Vein endothelial cell (primary cell): Measurements from ENCODE around the gene GPR83. TPM values are rescaled to one million over a fixed set of nuclear protein-coding genes. Genes with fewer than 3 reads are reported as not detected.

Experiments
- total RNA-seq: library from RNA; depleted of rRNA; stranded (reverse); fragments of >200 nt; gene quantifications from 2 replicates; pipeline ENCODE4 v1.2.3, GENCODE V29; 2012

The GPR83 gene
- not detected in 2 replicates for total RNA-seq

DNA sequence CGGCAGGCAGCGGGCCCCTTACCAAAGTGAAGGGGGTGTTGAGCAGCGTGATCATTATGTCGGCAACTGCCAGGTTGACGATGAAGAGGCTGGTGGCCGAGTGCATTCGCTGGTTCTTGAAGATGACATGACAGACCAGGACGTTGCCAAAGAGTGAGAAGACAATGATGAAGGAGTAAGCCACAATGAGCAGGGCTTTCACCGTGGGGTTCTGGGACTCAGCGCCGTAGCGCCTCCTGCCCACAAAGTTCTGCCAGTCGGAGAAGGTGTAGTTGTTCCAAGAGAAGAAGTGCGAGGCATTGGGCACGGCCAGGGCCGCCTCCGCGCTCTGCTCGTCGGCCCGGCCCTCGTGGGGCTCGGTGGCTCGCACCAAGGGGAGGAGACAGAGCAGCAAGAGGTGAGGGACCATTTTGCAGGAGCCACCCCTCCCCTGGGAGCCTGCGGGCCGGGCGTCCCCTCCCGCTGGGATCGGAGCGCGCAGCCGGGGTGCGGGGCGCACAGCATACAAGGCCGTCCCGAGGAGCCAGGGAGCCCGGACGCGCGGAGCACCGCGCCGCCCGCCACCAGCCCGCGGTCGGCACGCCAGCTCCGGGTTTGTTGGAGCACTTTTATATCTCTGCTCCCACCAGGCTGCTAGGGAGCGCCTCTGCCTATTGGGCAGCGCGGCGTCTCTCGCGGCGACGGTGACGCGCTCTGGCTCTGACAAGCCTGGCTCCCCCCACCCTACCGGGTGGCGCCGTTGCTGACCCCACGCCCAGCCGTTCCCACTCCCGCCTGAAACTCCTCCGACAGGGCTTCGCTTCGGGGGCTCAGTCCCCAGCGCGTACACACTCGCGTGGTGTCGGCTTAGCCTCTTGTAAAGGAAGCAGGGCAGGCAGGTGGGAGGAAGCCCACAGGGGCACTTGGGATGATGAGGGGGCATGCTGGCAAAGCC, at the start of gene GPR83:
TSS of gene GPR83 (minus strand) at position 581 of the 934 bp plus-strand sequence. CDS start at position 409, 172 bp downstream.

Other genes with a start within 250 kb of the GPR83 start
- gene IZUMO1R, start 96.8 kb downstream of the GPR83 start, total RNA-seq: not detected in 2 replicates
- 14.7 and 17.7 TPM in 2 replicates for gene MRE11, start 92.4 kb upstream of the GPR83 start, total RNA-seq
- 10.5 and 10.8 TPM in 2 replicates for gene ANKRD49, start 92.6 kb upstream of the GPR83 start, total RNA-seq
- not detected in 2 replicates for gene C11orf97, start 111.0 kb upstream of the GPR83 start, total RNA-seq
- 7.5 and 7.9 TPM in 2 replicates for gene FUT4, start 142.5 kb upstream of the GPR83 start, total RNA-seq
- gene PIWIL4, start 165.9 kb upstream of the GPR83 start, total RNA-seq: 0.57 and 0.65 TPM in 2 replicates